ENCODE data around the gene PDIA4.
"Not testable (repeated sequence)": the region's sequence is repeated elsewhere in the genome, so short reads cannot be mapped to it uniquely, and the experiment has no call there.

The PDIA4 gene

GRCh38 chr7:149028346-149029109 lies at the start of gene PDIA4:
Gene PDIA4, minus strand, starts transcription at chr7:149028505. Its CDS starts 97 bp downstream, at chr7:149028408.
- peak; percentile 100 for DNase-seq (ENCODE audit: low read depth)

GRCh38 chr7:149077594-149077993 lies 49.3 kb upstream of the PDIA4 start:
- no peak for DNase-seq (ENCODE audit: low read depth)

- no peak for DNase-seq (ENCODE audit: low read depth)
These were observed 47.0 kb upstream of the PDIA4 start for GRCh38 chr7:149075286-149075685.

GRCh38 chr7:149074116-149074885 lies 46.0 kb upstream of the PDIA4 start:
- DNase-seq (ENCODE audit: low read depth): no peak

GRCh38 chr7:149072438-149072775 lies 44.1 kb upstream of the PDIA4 start:
- DNase-seq (ENCODE audit: low read depth): no peak

- DNase-seq (ENCODE audit: low read depth): no peak
These were observed 43.5 kb upstream of the PDIA4 start for GRCh38 chr7:149071641-149072437.

- no peak for DNase-seq (ENCODE audit: low read depth)
These were observed 42.9 kb upstream of the PDIA4 start for GRCh38 chr7:149071182-149071635.

GRCh38 chr7:149070372-149071125 lies 42.2 kb upstream of the PDIA4 start:
- DNase-seq (ENCODE audit: low read depth): no peak

- DNase-seq (ENCODE audit: low read depth): no peak
These were observed 39.6 kb upstream of the PDIA4 start for GRCh38 chr7:149067869-149068268.

GRCh38 chr7:149063476-149063875 lies 35.2 kb upstream of the PDIA4 start:
- DNase-seq (ENCODE audit: low read depth): no peak

- not testable (repeated sequence) for DNase-seq (ENCODE audit: low read depth)
These were observed 34.1 kb upstream of the PDIA4 start for GRCh38 chr7:149062217-149062899.

GRCh38 chr7:149060156-149060555 lies 31.9 kb upstream of the PDIA4 start:
- no peak for DNase-seq (ENCODE audit: low read depth)

- no peak for DNase-seq (ENCODE audit: low read depth)
These were observed 25.6 kb upstream of the PDIA4 start for GRCh38 chr7:149053885-149054284.

- DNase-seq (ENCODE audit: low read depth): no peak
These were observed 25.1 kb upstream of the PDIA4 start for GRCh38 chr7:149053384-149053783.

GRCh38 chr7:149050941-149051340 lies 22.6 kb upstream of the PDIA4 start:
- DNase-seq (ENCODE audit: low read depth): no peak

- DNase-seq (ENCODE audit: low read depth): no peak
These were observed 20.5 kb upstream of the PDIA4 start for GRCh38 chr7:149048805-149049204.

GRCh38 chr7:149046416-149046815 lies 18.1 kb upstream of the PDIA4 start:
- no peak for DNase-seq (ENCODE audit: low read depth)

- no peak for DNase-seq (ENCODE audit: low read depth)
These were observed 15.6 kb upstream of the PDIA4 start for GRCh38 chr7:149043936-149044335.

- no peak for DNase-seq (ENCODE audit: low read depth)
These were observed 13.0 kb upstream of the PDIA4 start for GRCh38 chr7:149041350-149041749.

- not testable (repeated sequence) for DNase-seq (ENCODE audit: low read depth)
These were observed 10.3 kb upstream of the PDIA4 start for GRCh38 chr7:149038641-149039040.

- DNase-seq (ENCODE audit: low read depth): no peak
These were observed 8.4 kb upstream of the PDIA4 start for GRCh38 chr7:149036676-149037075.

Measured in stimulated activated CD8-positive, alpha-beta memory T cell treated with anti-CD3 and anti-CD28 coated beads, Interleukin-7, amount 100 ng/mL, for 24 hours (primary cell).